Keratinocyte (primary cell): ENCODE measurements around the gene UBR7. TPM values are rescaled to one million over a fixed set of nuclear protein-coding genes. Genes with fewer than 3 reads are reported as not detected.
A peak's percentile ranks its signal among the peaks of the same experiment; 100 is the strongest.

Experiments
- DNase-seq: peaks from one replicate; pipeline ENCODE4 v3.0.0-alpha.2; 2011; ENCODE audit warnings: low read depth, missing footprints, low spot score
- FAIRE-seq: peaks from 2 replicates; lab custom pipeline; 2011; peaks lifted over from hg19 to GRCh38; lab: Jason Lieb, UNC
- H2AFZ ChIP-seq: 2 replicates; pipeline ENCODE4 v1.6.0; 2012; ENCODE audit warnings: low read length, control low read depth, inconsistent platforms; ENCODE audit not compliant: control insufficient read depth
- H3K27ac ChIP-seq: 2 replicates; pipeline ENCODE4 v1.5.1; 2011; ENCODE audit warnings: low read length; ENCODE audit not compliant: control insufficient read depth, insufficient read depth
- H3K27me3 ChIP-seq: 3 replicates; pipeline ENCODE4 v1.6.0; 2011; ENCODE audit warnings: low read length; ENCODE audit not compliant: control insufficient read depth, insufficient read depth; ENCODE audit errors: extremely low read depth
- H3K36me3 ChIP-seq, 2 experiments: 2 replicates in 1 of 2; 3 replicates in 1 of 2; pipeline ENCODE4 v1.5.1; 2011; ENCODE audit warnings: low read length in 2 of 2, mild to moderate bottlenecking in 1 of 2; ENCODE audit not compliant: control insufficient read depth in 2 of 2, insufficient read depth in 2 of 2; ENCODE audit errors: extremely low read depth in 1 of 2
- H3K4me1 ChIP-seq: 3 replicates; pipeline ENCODE4 v1.5.1; 2011; ENCODE audit warnings: low read length; ENCODE audit not compliant: control insufficient read depth, insufficient read depth; ENCODE audit errors: extremely low read depth
- H3K4me2 ChIP-seq: 3 replicates; pipeline ENCODE4 v1.6.0; 2011; ENCODE audit warnings: low read depth, low read length; ENCODE audit not compliant: control insufficient read depth, insufficient read depth; ENCODE audit errors: extremely low read depth
- H3K4me3 ChIP-seq, 3 experiments: fragments of 200-600 bp in 1 of 3; sonication (generic) in 1 of 3; 2 replicates in 2 of 3; 3 replicates in 1 of 3; pipeline ENCODE4 v1.5.1; 2011 to 2016; ENCODE audit warnings: low read length in 3 of 3, mild to moderate bottlenecking in 3 of 3, control low read depth in 2 of 3, inconsistent platforms in 1 of 3, low read depth in 1 of 3, mixed read lengths in 1 of 3, mixed run types in 1 of 3, moderate library complexity in 1 of 3; ENCODE audit not compliant: control insufficient read depth in 2 of 3, insufficient read depth in 2 of 3; ENCODE audit errors: extremely low read depth in 1 of 3
- H3K79me2 ChIP-seq: 2 replicates; pipeline ENCODE4 v1.6.0; 2012; ENCODE audit warnings: low read length; ENCODE audit not compliant: control insufficient read depth, insufficient read depth
- H3K9ac ChIP-seq: 3 replicates; pipeline ENCODE4 v1.6.0; 2011; ENCODE audit warnings: low read length; ENCODE audit not compliant: control insufficient read depth, insufficient read depth; ENCODE audit errors: extremely low read depth
- H3K9me1 ChIP-seq: 3 replicates; pipeline ENCODE4 v1.6.0; 2011; ENCODE audit warnings: low read length; ENCODE audit not compliant: control insufficient read depth, insufficient read depth; ENCODE audit errors: extremely low read depth
- H3K9me3 ChIP-seq: 2 replicates; pipeline ENCODE4 v1.5.1; 2012; ENCODE audit warnings: low read depth, low read length; ENCODE audit not compliant: control insufficient read depth
- H4K20me1 ChIP-seq: 3 replicates; pipeline ENCODE4 v1.6.0; 2011; ENCODE audit warnings: low read length; ENCODE audit not compliant: control insufficient read depth, insufficient read depth; ENCODE audit errors: extremely low read depth
- CTCF ChIP-seq, 3 experiments: IDR thresholded peaks in 1 of 3; conservative IDR thresholded peaks in 1 of 3; optimal IDR thresholded peaks in 1 of 3; 2 replicates in 2 of 3; 3 replicates in 1 of 3; pipeline versions ENCODE3 to v1.5.1; 2011; ENCODE audit warnings: low read length in 3 of 3, mild to moderate bottlenecking in 3 of 3, moderate library complexity in 2 of 3, control low read depth in 1 of 3, inconsistent platforms in 1 of 3; ENCODE audit not compliant: insufficient read depth in 2 of 3; ENCODE audit errors: extremely low read depth in 1 of 3
- EZH2 ChIP-seq: IDR thresholded peaks from one replicate; pipeline ENCODE4 v1.6.1; 2012; ENCODE audit warnings: inconsistent platforms, mild to moderate bottlenecking, low read length, moderate library complexity
- dilution Hi-C: fragments of 300-500 bp; cut with MboI; formaldehyde crosslinking; loops from one replicate; pipeline ENCODE4 v1.7.0; 2020; ENCODE audit warnings: low sequenced_read_pairs; ENCODE audit not compliant: extremely low pct_ligation_motif_present
- polyA plus RNA-seq, 5 experiments: library from polyadenylated mRNA; depleted of rRNA in 3 of 5; stranded (reverse) in 3 of 5; stranded (forward) in 1 of 5; unstranded in 1 of 5; fragments of >200 nt; gene quantifications; 1 replicate in 1 of 5; 2 replicates in 3 of 5; 3 replicates in 1 of 5; pipeline versions ENCODE4 v1.2.1 to v1.2.3, GENCODE V29; 2011 to 2012; ENCODE audit warnings: missing spikeins in 2 of 5, low read depth in 1 of 5, low replicate concordance in 1 of 5

The UBR7 gene
- polyA plus RNA-seq, 1 donor (not counting 4 experiments of a cell fraction or from before 2014, with no cell fraction given), result 17.2 TPM

GRCh38 chr14:93160353-93160801 lies 46.7 kb upstream of the UBR7 start:
- Histone ChIP-seq H3K27ac (no peak overlapping the region), H3K79me2 (no peaks in the 10 kb centered on the region), H3K9me3 (no peaks in the 10 kb centered on the region), H4K20me1 (no peaks in the 10 kb centered on the region), H3K36me3 (no peaks in the 10 kb centered on the region), H2AFZ (no peak overlapping the region), H3K9me1 (no peaks in the 10 kb centered on the region), H3K27me3 (no peaks in the 10 kb centered on the region), H3K4me1 (no peaks in the 10 kb centered on the region), H3K4me2 (no peak overlapping the region), H3K4me3 (no peak overlapping the region), H3K9ac (no peak overlapping the region)
- TF ChIP-seq CTCF (optimal IDR thresholded peaks at IDR 0.05 in 1 of 3, IDR thresholded peaks at IDR 0.05 in 1 of 3, conservative IDR thresholded peaks at IDR 0.05 in 1 of 3; ENCODE audit: extremely low read depth in 1 of 3, insufficient read depth in 2 of 3, low read length in 3 of 3), result peak; percentile 46 to 79 (median 58)
- TF ChIP-seq EZH2, result no peak
- DNase-seq, result no peak
- no peak for FAIRE-seq
- dilution Hi-C loops, result no loop called here

GRCh38 chr14:93161411-93161940 lies 45.6 kb upstream of the UBR7 start:
- Histone ChIP-seq H3K79me2 (no peaks in the 10 kb centered on the region), H3K9ac (no peak overlapping the region), H2AFZ (no peak overlapping the region), H3K4me2 (no peak overlapping the region), H3K4me1 (no peaks in the 10 kb centered on the region), H3K36me3 (no peaks in the 10 kb centered on the region), H4K20me1 (no peaks in the 10 kb centered on the region), H3K27me3 (no peaks in the 10 kb centered on the region), H3K4me3 (no peak overlapping the region), H3K9me1 (no peaks in the 10 kb centered on the region), H3K27ac (no peak overlapping the region), H3K9me3 (no peaks in the 10 kb centered on the region)
- DNase-seq (no peak), FAIRE-seq (no peak)
- TF ChIP-seq EZH2, result no peak
- no peak for TF ChIP-seq CTCF (optimal IDR thresholded peaks at IDR 0.05 in 1 of 3, IDR thresholded peaks at IDR 0.05 in 1 of 3, conservative IDR thresholded peaks at IDR 0.05 in 1 of 3; ENCODE audit: extremely low read depth in 1 of 3, insufficient read depth in 2 of 3, low read length in 3 of 3)
- dilution Hi-C loops, result no loop called here
